Astrocyte (in vitro differentiated cells and primary cell): Measurements from ENCODE around the gene COL23A1. TPM values are rescaled to one million over a fixed set of nuclear protein-coding genes. Genes with fewer than 3 reads are reported as not detected.

Experiments
- DNase-seq: peaks from one replicate; pipeline ENCODE4 v3.0.0-alpha.2; 2010; ENCODE audit warnings: low read depth
- FAIRE-seq: peaks from 2 replicates; lab custom pipeline; 2011; peaks lifted over from hg19 to GRCh38; lab: Jason Lieb, UNC
- H2AFZ ChIP-seq: 2 replicates; pipeline ENCODE4 v1.6.0; 2012; ENCODE audit warnings: low read depth, low read length, inconsistent platforms
- H3K27ac ChIP-seq: 2 replicates; pipeline ENCODE4 v1.5.1; 2011; ENCODE audit warnings: low read depth, low read length, inconsistent platforms
- H3K27me3 ChIP-seq: 2 replicates; pipeline ENCODE4 v1.6.0; 2011; ENCODE audit warnings: low read length, inconsistent platforms; ENCODE audit not compliant: insufficient read depth
- H3K36me3 ChIP-seq: 2 replicates; pipeline ENCODE4 v1.5.1; 2011; ENCODE audit warnings: low read length, inconsistent platforms; ENCODE audit not compliant: insufficient read depth
- H3K4me1 ChIP-seq: 2 replicates; pipeline ENCODE4 v1.5.1; 2011; ENCODE audit warnings: low read length, inconsistent platforms; ENCODE audit not compliant: insufficient read depth
- H3K4me2 ChIP-seq: 2 replicates; pipeline ENCODE4 v1.6.0; 2012; ENCODE audit warnings: low read length, inconsistent platforms
- H3K4me3 ChIP-seq: 2 replicates; pipeline ENCODE4 v1.5.1; 2011; ENCODE audit warnings: low read depth, mild to moderate bottlenecking, low read length, inconsistent platforms; ENCODE audit not compliant: insufficient read depth
- H3K79me2 ChIP-seq: 2 replicates; pipeline ENCODE4 v1.6.0; 2012; ENCODE audit warnings: mild to moderate bottlenecking, low read length, inconsistent platforms; ENCODE audit not compliant: insufficient read depth
- H3K9ac ChIP-seq: 2 replicates; pipeline ENCODE4 v1.6.0; 2012; ENCODE audit warnings: mild to moderate bottlenecking, low read length, inconsistent platforms
- H3K9me3 ChIP-seq: 2 replicates; pipeline ENCODE4 v1.5.1; 2012; ENCODE audit warnings: low read depth, mild to moderate bottlenecking, low read length, inconsistent platforms; ENCODE audit not compliant: insufficient read depth
- H4K20me1 ChIP-seq: 2 replicates; pipeline ENCODE4 v1.6.0; 2012; ENCODE audit warnings: low read length, inconsistent platforms; ENCODE audit not compliant: insufficient read depth
- H3K27ac Mint-ChIP-seq: one replicate; pipeline ENCODE4 v1.8.0; 2021; ENCODE audit warnings: mild to moderate bottlenecking, mixed read lengths; ENCODE audit not compliant: unreplicated experiment
- H3K27me3 Mint-ChIP-seq: one replicate; pipeline ENCODE4 v1.8.0; 2021; ENCODE audit warnings: low read depth, mixed read lengths; ENCODE audit not compliant: unreplicated experiment
- H3K36me3 Mint-ChIP-seq: one replicate; pipeline ENCODE4 v1.8.0; 2021; ENCODE audit warnings: low read depth, mixed read lengths; ENCODE audit not compliant: unreplicated experiment
- H3K4me1 Mint-ChIP-seq: one replicate; pipeline ENCODE4 v1.8.0; 2021; ENCODE audit warnings: low read depth, mixed read lengths; ENCODE audit not compliant: unreplicated experiment
- H3K4me3 Mint-ChIP-seq: one replicate; pipeline ENCODE4 v1.8.0; 2021; ENCODE audit warnings: mild to moderate bottlenecking, moderate library complexity, mixed read lengths; ENCODE audit not compliant: unreplicated experiment
- H3K9me3 Mint-ChIP-seq: one replicate; pipeline ENCODE4 v1.8.0; 2021; ENCODE audit warnings: mild to moderate bottlenecking, mixed read lengths; ENCODE audit not compliant: unreplicated experiment
- CTCF ChIP-seq: IDR thresholded peaks from 2 replicates; pipeline ENCODE4 v1.5.1; 2011; ENCODE audit warnings: low read depth, mild to moderate bottlenecking, inconsistent platforms, low read length, moderate library complexity; ENCODE audit not compliant: insufficient read depth
- EZH2 ChIP-seq: IDR thresholded peaks from 2 replicates; pipeline ENCODE4 v1.6.1; 2012; ENCODE audit warnings: mild to moderate bottlenecking, low read length, inconsistent platforms; ENCODE audit not compliant: insufficient read depth
- total RNA-seq: library from RNA; stranded (reverse); gene quantifications from 2 replicates; pipeline ENCODE4 v1.2.1, GENCODE V29; 2021

The COL23A1 gene
- total RNA-seq, 1 donor from 2014 or later: 0.16 TPM

DNA sequence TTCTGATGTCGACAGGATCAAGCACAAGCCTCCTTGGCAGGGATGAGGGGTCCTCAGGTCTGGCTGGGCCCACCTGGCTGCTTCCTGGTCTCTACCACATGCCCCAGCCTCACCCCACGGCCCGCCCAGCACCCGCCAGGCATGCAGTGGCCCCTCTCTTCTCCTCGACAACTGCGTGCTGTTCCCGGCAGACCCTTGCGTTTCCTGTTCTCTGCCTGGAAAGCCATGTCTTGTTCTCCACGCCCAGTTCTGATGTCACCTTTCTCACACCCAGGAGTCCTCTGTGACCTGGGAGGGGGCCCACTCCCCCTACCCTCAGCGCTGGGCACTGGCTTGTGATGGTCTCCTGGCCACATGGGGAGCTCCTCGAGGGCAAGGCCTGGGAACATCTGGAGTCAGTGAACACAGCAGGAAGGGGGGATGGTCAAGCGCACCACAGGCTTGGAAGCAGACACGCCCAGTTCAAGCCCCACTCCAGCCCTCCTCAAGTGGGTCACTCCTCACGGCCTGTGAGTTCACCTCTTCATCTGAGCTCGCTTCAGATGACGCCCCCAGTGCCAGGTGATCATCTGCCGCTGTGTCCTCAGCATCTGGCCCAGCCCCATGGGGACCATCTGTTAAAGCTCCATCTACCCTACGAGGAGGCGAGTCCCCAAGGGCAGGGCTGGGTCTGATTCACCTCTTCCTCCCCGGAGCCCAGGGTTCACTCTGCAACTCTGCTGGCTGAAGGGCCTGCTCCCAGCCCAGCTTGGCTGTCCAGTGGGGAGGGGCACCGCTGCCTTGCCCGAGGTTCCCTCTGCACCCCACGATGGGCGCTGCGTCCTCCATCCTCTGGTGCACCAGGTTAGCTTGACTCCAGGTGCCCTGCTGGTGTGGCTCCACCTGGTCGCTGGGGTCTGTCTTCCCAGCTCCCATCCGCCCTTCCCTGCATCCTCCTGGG, 224.4 kb downstream of the COL23A1 start:
- no peak overlapping the region for H3K4me2 ChIP-seq
- H3K79me2 ChIP-seq: no peaks in the 10 kb centered on the region
- H2AFZ ChIP-seq: no peak overlapping the region
- H3K4me1 Mint-ChIP-seq: peaks cover 19% of the 10 kb centered on the region
- H3K27me3 Mint-ChIP-seq: peaks cover 41% of the 10 kb centered on the region
- no peaks in the 10 kb centered on the region for H3K36me3 Mint-ChIP-seq
- TF ChIP-seq EZH2 (no peak), CTCF (no peak)
- peaks cover 16% of the 10 kb centered on the region for H3K9me3 Mint-ChIP-seq
- no peaks in the 10 kb centered on the region for H3K27me3 ChIP-seq
- H3K4me1 ChIP-seq: no peaks in the 10 kb centered on the region
- no peak for DNase-seq
- no peak overlapping the region for H3K4me3 ChIP-seq
- H3K36me3 ChIP-seq: no peaks in the 10 kb centered on the region
- H4K20me1 ChIP-seq: no peaks in the 10 kb centered on the region
- H3K27ac ChIP-seq: no peak overlapping the region
- no peak overlapping the region for H3K4me3 Mint-ChIP-seq
- no peak overlapping the region for H3K9ac ChIP-seq
- H3K9me3 ChIP-seq: peaks cover 9% of the 10 kb centered on the region
- H3K27ac Mint-ChIP-seq: no peak overlapping the region
- no peak for FAIRE-seq

GRCh38 chr5:178364326-178364675, 225.9 kb downstream of the COL23A1 start:
- Histone ChIP-seq H3K9me3 (peaks cover 9% of the 10 kb centered on the region), H3K4me2 (no peak overlapping the region), H3K27me3 (no peaks in the 10 kb centered on the region), H3K4me3 (no peak overlapping the region), H3K27ac (no peak overlapping the region), H3K4me1 (no peaks in the 10 kb centered on the region), H3K79me2 (no peaks in the 10 kb centered on the region), H2AFZ (no peak overlapping the region), H4K20me1 (no peaks in the 10 kb centered on the region), H3K9ac (no peak overlapping the region), H3K36me3 (no peaks in the 10 kb centered on the region)
- H3K4me1 Mint-ChIP-seq: peaks cover 19% of the 10 kb centered on the region
- TF ChIP-seq EZH2 (no peak), CTCF (no peak)
- H3K27ac Mint-ChIP-seq: no peak overlapping the region
- no peak overlapping the region for H3K4me3 Mint-ChIP-seq
- DNase-seq (no peak), FAIRE-seq (no peak)
- H3K36me3 Mint-ChIP-seq: no peaks in the 10 kb centered on the region
- H3K27me3 Mint-ChIP-seq: peaks cover 49% of the 10 kb centered on the region
- peaks cover 4% of the 10 kb centered on the region for H3K9me3 Mint-ChIP-seq
